Measurements from ENCODE around the gene PBX1.

Gene PBX1

GRCh38 chr1:164668491-164669400 lies 109.8 kb downstream of the PBX1 start:
- Histone ChIP-seq H3K27ac (ENCODE audit: extremely low read depth, low read depth, low read length) (no peak overlapping the region), H3K4me1 (ENCODE audit: control insufficient read depth, insufficient read depth, low read length) (no peaks in the 10 kb centered on the region), H3K4me3 (ENCODE audit: low read depth, low read length) (no peak overlapping the region), H3K36me3 (ENCODE audit: control insufficient read depth in 2 of 2, insufficient read depth in 1 of 2, low read length in 2 of 2) (no peaks in the 10 kb centered on the region), H3K9me3 (ENCODE audit: control insufficient read depth, insufficient read depth, low read depth, low read length) (no peaks in the 10 kb centered on the region)
- TF ChIP-seq ZNF366 (tag by site-specific recombination; conservative IDR thresholded peaks at IDR 0.05) (no peak), ZFP41 (tag by site-specific recombination; IDR thresholded peaks at IDR 0.05; ENCODE audit: borderline replicate concordance) (no peak), ZBTB11 (tag by site-specific recombination; conservative IDR thresholded peaks at IDR 0.05; ENCODE audit: low read depth) (no peak), ZNF341 (tag by site-specific recombination; IDR thresholded peaks at IDR 0.05; ENCODE audit: low read depth) (no peak), ZNF23 (tag by site-specific recombination; IDR thresholded peaks at IDR 0.05; ENCODE audit: borderline replicate concordance) (no peak), ZNF561 (tag by site-specific recombination; IDR thresholded peaks at IDR 0.05; ENCODE audit: borderline replicate concordance) (no peak), ZNF560 (tag by site-specific recombination; IDR thresholded peaks at IDR 0.05; ENCODE audit: borderline replicate concordance) (no peak), ZBTB26 (tag by site-specific recombination; optimal IDR thresholded peaks at IDR 0.05) (no peak), MZF1 (tag by site-specific recombination; IDR thresholded peaks at IDR 0.05; ENCODE audit: borderline replicate concordance) (no peak), SETDB1 (IDR thresholded peaks at IDR 0.05; ENCODE audit: insufficient read length, low read length) (no peak)
- ChIA-PET POLR2A (no interaction called here), CTCF (interaction anchor here (0.7 kb wide), 1 partner anchor 401 kb away, joined by 3 read pairs; no protein-coding TSS in a partner anchor)

- no peaks in the 10 kb centered on the region for H3K4me1 ChIP-seq (ENCODE audit: control insufficient read depth, insufficient read depth, low read length)
- H3K9me3 ChIP-seq (ENCODE audit: control insufficient read depth, insufficient read depth, low read depth, low read length) = no peaks in the 10 kb centered on the region
- no peaks in the 10 kb centered on the region for H3K36me3 ChIP-seq (ENCODE audit: control insufficient read depth in 2 of 2, insufficient read depth in 1 of 2, low read length in 2 of 2)
- CTCF ChIA-PET = interaction anchor here (0.7 kb wide), 2 partner anchors 426 to 1193 kb away, joined by 3 read pairs; no protein-coding TSS in a partner anchor
- H3K27ac ChIP-seq (ENCODE audit: extremely low read depth, low read depth, low read length) = no peak overlapping the region
- H3K4me3 ChIP-seq (ENCODE audit: low read depth, low read length) = no peak overlapping the region
- POLR2A ChIA-PET = no interaction called here
- TF ChIP-seq ZBTB10 (tag by site-specific recombination; IDR thresholded peaks at IDR 0.05) = no peak
- no peak for TF ChIP-seq SCRT2 (tag by site-specific recombination; IDR thresholded peaks at IDR 0.05)
- TF ChIP-seq ZNF19 (tag by site-specific recombination; IDR thresholded peaks at IDR 0.05; ENCODE audit: low read depth) = no peak
- TF ChIP-seq ZNF514 (tag by site-specific recombination; IDR thresholded peaks at IDR 0.05) = no peak
- no peak for TF ChIP-seq ZNF169 (tag by site-specific recombination; IDR thresholded peaks at IDR 0.05)
- no peak for TF ChIP-seq ZNF423 (tag by site-specific recombination; IDR thresholded peaks at IDR 0.05)
- TF ChIP-seq, protein P1, sequence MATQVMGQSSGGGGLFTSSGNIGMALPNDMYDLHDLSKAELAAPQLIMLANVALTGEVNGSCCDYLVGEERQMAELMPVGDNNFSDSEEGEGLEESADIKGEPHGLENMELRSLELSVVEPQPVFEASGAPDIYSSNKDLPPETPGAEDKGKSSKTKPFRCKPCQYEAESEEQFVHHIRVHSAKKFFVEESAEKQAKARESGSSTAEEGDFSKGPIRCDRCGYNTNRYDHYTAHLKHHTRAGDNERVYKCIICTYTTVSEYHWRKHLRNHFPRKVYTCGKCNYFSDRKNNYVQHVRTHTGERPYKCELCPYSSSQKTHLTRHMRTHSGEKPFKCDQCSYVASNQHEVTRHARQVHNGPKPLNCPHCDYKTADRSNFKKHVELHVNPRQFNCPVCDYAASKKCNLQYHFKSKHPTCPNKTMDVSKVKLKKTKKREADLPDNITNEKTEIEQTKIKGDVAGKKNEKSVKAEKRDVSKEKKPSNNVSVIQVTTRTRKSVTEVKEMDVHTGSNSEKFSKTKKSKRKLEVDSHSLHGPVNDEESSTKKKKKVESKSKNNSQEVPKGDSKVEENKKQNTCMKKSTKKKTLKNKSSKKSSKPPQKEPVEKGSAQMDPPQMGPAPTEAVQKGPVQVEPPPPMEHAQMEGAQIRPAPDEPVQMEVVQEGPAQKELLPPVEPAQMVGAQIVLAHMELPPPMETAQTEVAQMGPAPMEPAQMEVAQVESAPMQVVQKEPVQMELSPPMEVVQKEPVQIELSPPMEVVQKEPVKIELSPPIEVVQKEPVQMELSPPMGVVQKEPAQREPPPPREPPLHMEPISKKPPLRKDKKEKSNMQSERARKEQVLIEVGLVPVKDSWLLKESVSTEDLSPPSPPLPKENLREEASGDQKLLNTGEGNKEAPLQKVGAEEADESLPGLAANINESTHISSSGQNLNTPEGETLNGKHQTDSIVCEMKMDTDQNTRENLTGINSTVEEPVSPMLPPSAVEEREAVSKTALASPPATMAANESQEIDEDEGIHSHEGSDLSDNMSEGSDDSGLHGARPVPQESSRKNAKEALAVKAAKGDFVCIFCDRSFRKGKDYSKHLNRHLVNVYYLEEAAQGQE (tag by site-specific recombination; IDR thresholded peaks at IDR 0.05) = no peak
- TF ChIP-seq ZNF623 (tag by site-specific recombination; IDR thresholded peaks at IDR 0.05) = no peak
- TF ChIP-seq ZNF132 (tag by site-specific recombination; IDR thresholded peaks at IDR 0.05; ENCODE audit: borderline replicate concordance) = no peak
- no peak for TF ChIP-seq ZNF677 (tag by site-specific recombination; IDR thresholded peaks at IDR 0.05)
- no peak for TF ChIP-seq ZNF416 (tag by site-specific recombination; IDR thresholded peaks at IDR 0.05)
- TF ChIP-seq ZNF629 (tag by site-specific recombination; IDR thresholded peaks at IDR 0.05) = no peak
- no peak for TF ChIP-seq ZNF324 (tag by site-specific recombination; IDR thresholded peaks at IDR 0.05)
- no peak for TF ChIP-seq ZNF654 (tag by site-specific recombination; IDR thresholded peaks at IDR 0.05; ENCODE audit: low read depth)
These were observed 111.0 kb downstream of the PBX1 start for GRCh38 chr1:164670026-164670425.
